HepG2 (cell line): ENCODE measurements around the gene SVOP. TPM values are rescaled to one million over a fixed set of nuclear protein-coding genes. Genes with fewer than 3 reads are reported as not detected.

ENCODE experiments used
- DMAP1 ChIP-seq: IDR thresholded peaks from 2 replicates; pipeline ENCODE4 v1.6.1; 2016
- ETS1 ChIP-seq: sonication (generic); formaldehyde crosslinking; IDR thresholded peaks from 2 replicates; pipeline ENCODE4 v1.4.0; 2020; ENCODE audit warnings: missing genetic modification reagents
- FLYWCH1 ChIP-seq: sonication (generic); formaldehyde crosslinking; IDR thresholded peaks from 2 replicates; pipeline ENCODE4 v1.8.1; 2023; ENCODE audit warnings: mild to moderate bottlenecking, missing genetic modification reagents
- HOXA5 ChIP-seq: sonication (generic); formaldehyde crosslinking; IDR thresholded peaks from 2 replicates; pipeline ENCODE4 v1.4.0; 2020; ENCODE audit warnings: missing genetic modification reagents
- ISL2 ChIP-seq: sonication (generic); formaldehyde crosslinking; IDR thresholded peaks from 2 replicates; pipeline ENCODE4 v1.5.0; 2020; ENCODE audit warnings: missing genetic modification reagents
- MTF2 ChIP-seq: sonication (generic); formaldehyde crosslinking; IDR thresholded peaks from 2 replicates; pipeline ENCODE4 v1.5.0; 2020; ENCODE audit warnings: missing genetic modification reagents, borderline replicate concordance
- NFKB2 ChIP-seq: sonication (generic); formaldehyde crosslinking; IDR thresholded peaks from 2 replicates; pipeline ENCODE4 v1.4.0; 2020; ENCODE audit warnings: missing genetic modification reagents, borderline replicate concordance
- NRL ChIP-seq: sonication (generic); formaldehyde crosslinking; IDR thresholded peaks from 2 replicates; pipeline ENCODE4 v1.5.0; 2020; ENCODE audit warnings: missing genetic modification reagents, mild to moderate bottlenecking, moderate library complexity, borderline replicate concordance
- PCBP2 ChIP-seq: fragments of 200-400 bp; formaldehyde crosslinking; optimal IDR thresholded peaks from 2 replicates; pipeline ENCODE3; 2018; ENCODE audit warnings: low read length, low read depth; ENCODE audit not compliant: poor library complexity, severe bottlenecking
- ZBTB20 ChIP-seq: sonication (generic); formaldehyde crosslinking; IDR thresholded peaks from 2 replicates; pipeline ENCODE4 v1.8.1; 2023; ENCODE audit warnings: missing genetic modification reagents, low read depth, mild to moderate bottlenecking, borderline replicate concordance
- ZNF564 ChIP-seq: sonication (generic); formaldehyde crosslinking; IDR thresholded peaks from 2 replicates; pipeline ENCODE4 v1.8.1; 2023; ENCODE audit warnings: mild to moderate bottlenecking, missing genetic modification reagents
- ZNF607 ChIP-seq: sonication (generic); formaldehyde crosslinking; IDR thresholded peaks from 2 replicates; pipeline ENCODE4 v1.5.1; 2020; ENCODE audit warnings: missing genetic modification reagents, mild to moderate bottlenecking, borderline replicate concordance
- ZZZ3 ChIP-seq: sonication (generic); formaldehyde crosslinking; IDR thresholded peaks from 2 replicates; pipeline ENCODE4 v1.4.0; 2020; ENCODE audit warnings: missing genetic modification reagents, mild to moderate bottlenecking, borderline replicate concordance
- polyA plus RNA-seq, 8 experiments: library from polyadenylated mRNA; depleted of rRNA in 3 of 8; stranded (reverse) in 7 of 8; unstranded in 1 of 8; fragments of >200 nt; fragmentation: Illumina TruSeq in 4 of 8; extraction: Trizol in 4 of 8; gene quantifications; 2 replicates each; pipeline versions ENCODE4 v1.2.1 to v1.2.3, GENCODE V29; 2011 to 2016; ENCODE audit warnings: low read depth in 4 of 8, missing spikeins in 1 of 8, mixed read lengths in 1 of 8; ENCODE audit not compliant: insufficient read depth in 1 of 8
- total RNA-seq, 5 experiments: library from RNA; depleted of rRNA; stranded (reverse); fragments of >200 nt; fragmentation: Illumina TruSeq; extraction: Trizol; gene quantifications; 2 replicates each; pipeline ENCODE4 v1.2.3, GENCODE V29; 2016; ENCODE audit warnings: low read depth in 1 of 5
- TF ChIP-seq, protein P1 (sequence below): sonication (generic); formaldehyde crosslinking; IDR thresholded peaks from 2 replicates; pipeline ENCODE4 v1.4.0; 2020; ENCODE audit warnings: missing genetic modification reagents, borderline replicate concordance
- TF ChIP-seq, protein P2 (sequence below): sonication (generic); formaldehyde crosslinking; IDR thresholded peaks from 2 replicates; pipeline ENCODE4 v1.5.1; 2020; ENCODE audit warnings: mild to moderate bottlenecking, missing genetic modification reagents, moderate library complexity
- TF ChIP-seq, protein P3 (sequence below): IDR thresholded peaks from 2 replicates; pipeline ENCODE4 v1.6.1; 2016

The SVOP gene
- total and polyA plus RNA-seq, 2 of the 13 experiments (the other 11 are each of a cell fraction or from before 2014, with no cell fraction given) = not detected

DNA sequence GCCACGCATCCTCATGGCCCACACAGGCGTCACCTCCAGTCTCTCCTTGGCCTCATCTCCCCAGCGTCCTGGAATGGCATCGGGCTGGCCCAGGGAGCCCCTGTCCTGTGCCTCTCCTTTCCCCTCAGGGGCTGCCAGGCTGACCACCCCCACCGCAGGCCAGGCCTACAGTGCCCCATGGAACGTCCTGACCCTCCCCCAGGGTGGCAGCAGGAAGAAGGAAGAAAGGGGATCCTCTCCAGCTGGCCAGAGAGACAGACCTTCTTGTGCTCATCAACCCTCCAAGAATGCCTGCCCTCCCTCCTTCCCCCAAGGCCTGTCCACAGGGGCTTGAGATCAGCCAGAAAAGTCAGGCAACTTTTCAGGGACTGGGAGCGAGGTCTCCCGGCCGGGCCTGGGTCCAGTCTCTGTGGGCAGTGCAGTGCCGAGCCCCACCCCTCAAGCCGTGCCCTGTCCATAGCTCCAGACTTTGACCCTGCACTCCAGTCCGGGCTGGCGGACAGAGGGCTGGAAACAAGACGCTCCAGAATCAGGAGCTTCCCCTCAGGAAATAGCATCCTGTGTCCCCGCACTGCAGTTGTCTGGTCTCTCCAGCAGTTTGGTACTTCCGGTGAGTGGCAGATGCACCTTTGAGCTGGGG lies 141.1 kb downstream of the SVOP start, which contains the start of gene DAO (continued):
- TF ChIP-seq, protein P1, sequence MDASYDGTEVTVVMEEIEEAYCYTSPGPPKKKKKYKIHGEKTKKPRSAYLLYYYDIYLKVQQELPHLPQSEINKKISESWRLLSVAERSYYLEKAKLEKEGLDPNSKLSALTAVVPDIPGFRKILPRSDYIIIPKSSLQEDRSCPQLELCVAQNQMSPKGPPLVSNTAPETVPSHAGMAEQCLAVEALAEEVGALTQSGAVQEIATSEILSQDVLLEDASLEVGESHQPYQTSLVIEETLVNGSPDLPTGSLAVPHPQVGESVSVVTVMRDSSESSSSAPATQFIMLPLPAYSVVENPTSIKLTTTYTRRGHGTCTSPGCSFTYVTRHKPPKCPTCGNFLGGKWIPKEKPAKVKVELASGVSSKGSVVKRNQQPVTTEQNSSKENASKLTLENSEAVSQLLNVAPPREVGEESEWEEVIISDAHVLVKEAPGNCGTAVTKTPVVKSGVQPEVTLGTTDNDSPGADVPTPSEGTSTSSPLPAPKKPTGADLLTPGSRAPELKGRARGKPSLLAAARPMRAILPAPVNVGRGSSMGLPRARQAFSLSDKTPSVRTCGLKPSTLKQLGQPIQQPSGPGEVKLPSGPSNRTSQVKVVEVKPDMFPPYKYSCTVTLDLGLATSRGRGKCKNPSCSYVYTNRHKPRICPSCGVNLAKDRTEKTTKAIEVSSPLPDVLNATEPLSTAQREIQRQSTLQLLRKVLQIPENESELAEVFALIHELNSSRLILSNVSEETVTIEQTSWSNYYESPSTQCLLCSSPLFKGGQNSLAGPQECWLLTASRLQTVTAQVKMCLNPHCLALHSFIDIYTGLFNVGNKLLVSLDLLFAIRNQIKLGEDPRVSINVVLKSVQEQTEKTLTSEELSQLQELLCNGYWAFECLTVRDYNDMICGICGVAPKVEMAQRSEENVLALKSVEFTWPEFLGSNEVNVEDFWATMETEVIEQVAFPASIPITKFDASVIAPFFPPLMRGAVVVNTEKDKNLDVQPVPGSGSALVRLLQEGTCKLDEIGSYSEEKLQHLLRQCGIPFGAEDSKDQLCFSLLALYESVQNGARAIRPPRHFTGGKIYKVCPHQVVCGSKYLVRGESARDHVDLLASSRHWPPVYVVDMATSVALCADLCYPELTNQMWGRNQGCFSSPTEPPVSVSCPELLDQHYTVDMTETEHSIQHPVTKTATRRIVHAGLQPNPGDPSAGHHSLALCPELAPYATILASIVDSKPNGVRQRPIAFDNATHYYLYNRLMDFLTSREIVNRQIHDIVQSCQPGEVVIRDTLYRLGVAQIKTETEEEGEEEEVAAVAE (CRISPR knock-in tag) = no peak
- TF ChIP-seq MTF2 (CRISPR knock-in tag) (no peak), FLYWCH1 (CRISPR knock-in tag) (no peak), NFKB2 (CRISPR knock-in tag) (no peak), ZNF564 (no peak), ZNF607 (0 out of 2 replicates have a peak, but pooled peaks have one; percentile 28), ZZZ3 (no peak), ZBTB20 (CRISPR knock-in tag) (no peak), PCBP2 (no peak), ETS1 (CRISPR knock-in tag) (no peak), HOXA5 (CRISPR knock-in tag) (no peak), DMAP1 (CRISPR knock-in tag) (no peak), ISL2 (no peak), NRL (no peak)
- TF ChIP-seq, protein P2, sequence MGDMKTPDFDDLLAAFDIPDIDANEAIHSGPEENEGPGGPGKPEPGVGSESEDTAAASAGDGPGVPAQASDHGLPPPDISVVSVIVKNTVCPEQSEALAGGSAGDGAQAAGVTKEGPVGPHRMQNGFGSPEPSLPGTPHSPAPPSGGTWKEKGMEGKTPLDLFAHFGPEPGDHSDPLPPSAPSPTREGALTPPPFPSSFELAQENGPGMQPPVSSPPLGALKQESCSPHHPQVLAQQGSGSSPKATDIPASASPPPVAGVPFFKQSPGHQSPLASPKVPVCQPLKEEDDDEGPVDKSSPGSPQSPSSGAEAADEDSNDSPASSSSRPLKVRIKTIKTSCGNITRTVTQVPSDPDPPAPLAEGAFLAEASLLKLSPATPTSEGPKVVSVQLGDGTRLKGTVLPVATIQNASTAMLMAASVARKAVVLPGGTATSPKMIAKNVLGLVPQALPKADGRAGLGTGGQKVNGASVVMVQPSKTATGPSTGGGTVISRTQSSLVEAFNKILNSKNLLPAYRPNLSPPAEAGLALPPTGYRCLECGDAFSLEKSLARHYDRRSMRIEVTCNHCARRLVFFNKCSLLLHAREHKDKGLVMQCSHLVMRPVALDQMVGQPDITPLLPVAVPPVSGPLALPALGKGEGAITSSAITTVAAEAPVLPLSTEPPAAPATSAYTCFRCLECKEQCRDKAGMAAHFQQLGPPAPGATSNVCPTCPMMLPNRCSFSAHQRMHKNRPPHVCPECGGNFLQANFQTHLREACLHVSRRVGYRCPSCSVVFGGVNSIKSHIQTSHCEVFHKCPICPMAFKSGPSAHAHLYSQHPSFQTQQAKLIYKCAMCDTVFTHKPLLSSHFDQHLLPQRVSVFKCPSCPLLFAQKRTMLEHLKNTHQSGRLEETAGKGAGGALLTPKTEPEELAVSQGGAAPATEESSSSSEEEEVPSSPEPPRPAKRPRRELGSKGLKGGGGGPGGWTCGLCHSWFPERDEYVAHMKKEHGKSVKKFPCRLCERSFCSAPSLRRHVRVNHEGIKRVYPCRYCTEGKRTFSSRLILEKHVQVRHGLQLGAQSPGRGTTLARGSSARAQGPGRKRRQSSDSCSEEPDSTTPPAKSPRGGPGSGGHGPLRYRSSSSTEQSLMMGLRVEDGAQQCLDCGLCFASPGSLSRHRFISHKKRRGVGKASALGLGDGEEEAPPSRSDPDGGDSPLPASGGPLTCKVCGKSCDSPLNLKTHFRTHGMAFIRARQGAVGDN (CRISPR knock-in tag) = peak; percentile 77
- TF ChIP-seq, protein P3, sequence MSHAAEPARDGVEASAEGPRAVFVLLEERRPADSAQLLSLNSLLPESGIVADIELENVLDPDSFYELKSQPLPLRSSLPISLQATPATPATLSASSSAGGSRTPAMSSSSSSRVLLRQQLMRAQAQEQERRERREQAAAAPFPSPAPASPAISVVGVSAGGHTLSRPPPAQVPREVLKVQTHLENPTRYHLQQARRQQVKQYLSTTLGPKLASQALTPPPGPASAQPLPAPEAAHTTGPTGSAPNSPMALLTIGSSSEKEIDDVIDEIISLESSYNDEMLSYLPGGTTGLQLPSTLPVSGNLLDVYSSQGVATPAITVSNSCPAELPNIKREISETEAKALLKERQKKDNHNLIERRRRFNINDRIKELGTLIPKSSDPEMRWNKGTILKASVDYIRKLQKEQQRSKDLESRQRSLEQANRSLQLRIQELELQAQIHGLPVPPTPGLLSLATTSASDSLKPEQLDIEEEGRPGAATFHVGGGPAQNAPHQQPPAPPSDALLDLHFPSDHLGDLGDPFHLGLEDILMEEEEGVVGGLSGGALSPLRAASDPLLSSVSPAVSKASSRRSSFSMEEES (CRISPR knock-in tag) = no peak
